Measurements from ENCODE around the gene R3HCC1L.

- TF ChIP-seq POLR2A (IDR thresholded peaks at IDR 0.05; ENCODE audit: low read depth, low read length) (no peak), TAF1 (IDR thresholded peaks at IDR 0.05; ENCODE audit: borderline replicate concordance, low read depth, low read length) (no peak), POLR2AphosphoS5 (IDR thresholded peaks at IDR 0.05; ENCODE audit: low read depth, low read length) (no peak)
These were observed 24.1 kb upstream of the R3HCC1L start for GRCh38 chr10:98110356-98110755.
